Endodermal cell (in vitro differentiated cells): ENCODE measurements around the gene LOX. TPM values are rescaled to one million over a fixed set of nuclear protein-coding genes. Genes with fewer than 3 reads are reported as not detected.

Experiments
- DNase-seq: peaks from one replicate; pipeline ENCODE4 v3.0.0-alpha.2; 2017
- H3K27ac ChIP-seq: 2 replicates; pipeline ENCODE4 v1.5.1; 2013; ENCODE audit warnings: mild to moderate bottlenecking, low read depth, low read length, moderate library complexity
- H3K27me3 ChIP-seq: 2 replicates; pipeline ENCODE4 v1.6.1; 2013; ENCODE audit warnings: mild to moderate bottlenecking, low read length, moderate library complexity; ENCODE audit not compliant: insufficient read depth, control insufficient read depth, poor library complexity, severe bottlenecking
- H3K36me3 ChIP-seq: 2 replicates; pipeline ENCODE4 v1.7.0; 2013; ENCODE audit warnings: mild to moderate bottlenecking, low read length, moderate library complexity; ENCODE audit not compliant: control insufficient read depth, insufficient read depth
- H3K4me1 ChIP-seq: one replicate; pipeline ENCODE4 v1.7.0; 2013; ENCODE audit warnings: low read length; ENCODE audit not compliant: control insufficient read depth, insufficient read depth
- H3K4me3 ChIP-seq: 2 replicates; pipeline ENCODE4 v1.5.1; 2013; ENCODE audit warnings: mild to moderate bottlenecking, low read length, moderate library complexity
- H3K9ac ChIP-seq: 2 replicates; pipeline ENCODE4 v1.6.1; 2013; ENCODE audit warnings: mild to moderate bottlenecking, low read length, moderate library complexity; ENCODE audit not compliant: poor library complexity, severe bottlenecking; ENCODE audit errors: extremely low read depth
- H3K9me3 ChIP-seq: 2 replicates; pipeline ENCODE4 v1.6.1; 2013; ENCODE audit warnings: mild to moderate bottlenecking, low read length, moderate library complexity; ENCODE audit not compliant: control insufficient read depth
- H3K27ac Mint-ChIP-seq: 2 replicates; pipeline ENCODE4 v1.8.0; 2020; ENCODE audit warnings: mixed read lengths
- H3K27me3 Mint-ChIP-seq: 2 replicates; pipeline ENCODE4 v1.8.0; 2021; ENCODE audit warnings: mild to moderate bottlenecking, mixed read lengths; ENCODE audit not compliant: insufficient read depth
- H3K36me3 Mint-ChIP-seq: 2 replicates; pipeline ENCODE4 v1.8.0; 2020; ENCODE audit warnings: low read depth, mixed read lengths
- H3K4me1 Mint-ChIP-seq: 2 replicates; pipeline ENCODE4 v1.8.0; 2020; ENCODE audit warnings: mixed read lengths
- H3K4me3 Mint-ChIP-seq: 2 replicates; pipeline ENCODE4 v1.8.0; 2020; ENCODE audit warnings: mild to moderate bottlenecking, moderate library complexity, mixed read lengths
- H3K9me3 Mint-ChIP-seq: 2 replicates; pipeline ENCODE4 v1.8.0; 2020; ENCODE audit warnings: mild to moderate bottlenecking, mixed read lengths
- CTCF ChIP-seq: fragments of 200-600 bp; sonication (generic); conservative IDR thresholded peaks from 2 replicates; pipeline ENCODE4 v1.5.0; 2021; ENCODE audit warnings: antibody characterized with exemption, mild to moderate bottlenecking
- WGBS, 2 experiments: methylation state at CpG; one replicate each; pipeline versions ENCODE4 v1.1.5 to v1.1.7; 2013; ENCODE audit warnings: missing lambda C conversion rate in 2 of 2, mixed read lengths in 1 of 2; ENCODE audit not compliant: insufficient coverage in 1 of 2, insufficient read length in 1 of 2; 5-methylcytosine and 5-hydroxymethylcytosine counted together
- total RNA-seq, 2 donors: library from RNA; stranded (reverse); fragmentation: NEBNext Ultra II Directional in 1 of 2; extraction: Animal tissue kit (Norgen Biotek cat#: 25700) in 1 of 2; gene quantifications; 2 replicates in 1 of 2; 3 replicates in 1 of 2; pipeline ENCODE4 v1.2.1, GENCODE V29; 2021

The LOX gene
- total RNA-seq, 2 donors from 2014 or later = 16.4 to 16.5 TPM

GRCh38 chr5:122019919-122020590 lies 58.0 kb downstream of the LOX start:
- H3K9me3 Mint-ChIP-seq = no peaks in the 10 kb centered on the region
- no peaks in the 10 kb centered on the region for H3K27me3 ChIP-seq
- no peak overlapping the region for H3K27ac ChIP-seq
- peaks cover 19% of the 10 kb centered on the region for H3K36me3 ChIP-seq
- H3K9ac ChIP-seq = no peak overlapping the region
- H3K4me1 Mint-ChIP-seq = peaks cover 6% of the 10 kb centered on the region
- H3K27ac Mint-ChIP-seq = no peak overlapping the region
- no peak overlapping the region for H3K4me3 Mint-ChIP-seq
- no peaks in the 10 kb centered on the region for H3K9me3 ChIP-seq
- H3K4me1 ChIP-seq = no peaks in the 10 kb centered on the region
- no peak for DNase-seq
- peaks cover 30% of the 10 kb centered on the region for H3K36me3 Mint-ChIP-seq
- no peaks in the 10 kb centered on the region for H3K27me3 Mint-ChIP-seq
- H3K4me3 ChIP-seq = no peak overlapping the region
- TF ChIP-seq CTCF = no peak
- WGBS, 2 experiments = 74 to 100% methylated on average over 3 to 7 of the region's 7 CpGs

- WGBS, 2 experiments = 94 to 100% methylated on average over 1 to 5 of the region's 5 CpGs
Measured at GRCh38 chr5:122015471-122015870, 62.6 kb downstream of the LOX start.

GRCh38 chr5:122014236-122014935 lies 63.7 kb downstream of the LOX start:
- Mint-ChIP-seq H3K27me3 (no peaks in the 10 kb centered on the region), H3K9me3 (no peaks in the 10 kb centered on the region), H3K36me3 (no peaks in the 10 kb centered on the region), H3K4me1 (peaks cover 6% of the 10 kb centered on the region), H3K4me3 (no peak overlapping the region), H3K27ac (no peak overlapping the region)
- no peak for TF ChIP-seq CTCF
- Histone ChIP-seq H3K9me3 (no peaks in the 10 kb centered on the region), H3K36me3 (no peaks in the 10 kb centered on the region), H3K4me1 (no peaks in the 10 kb centered on the region), H3K27ac (no peak overlapping the region), H3K9ac (no peak overlapping the region), H3K27me3 (no peaks in the 10 kb centered on the region), H3K4me3 (no peak overlapping the region)
- DNase-seq = no peak
- 90 to 100% methylated on average over 2 to 6 of the region's 6 CpGs for WGBS, 2 experiments

More at GRCh38 chr5:122015471-122015870, 62.6 kb downstream of the LOX start:
- no peak for TF ChIP-seq CTCF
- Histone ChIP-seq H3K9ac (no peak overlapping the region), H3K27ac (no peak overlapping the region), H3K27me3 (no peaks in the 10 kb centered on the region), H3K9me3 (no peaks in the 10 kb centered on the region), H3K4me1 (no peaks in the 10 kb centered on the region), H3K4me3 (no peak overlapping the region), H3K36me3 (peaks cover 4% of the 10 kb centered on the region)
- Mint-ChIP-seq H3K27me3 (no peaks in the 10 kb centered on the region), H3K36me3 (peaks cover 3% of the 10 kb centered on the region), H3K27ac (no peak overlapping the region), H3K4me3 (no peak overlapping the region), H3K4me1 (peaks cover 6% of the 10 kb centered on the region), H3K9me3 (no peaks in the 10 kb centered on the region)
- DNase-seq = no peak

Other genes with a start within 250 kb of the LOX start
- gene FTMT, start 226.4 kb downstream of the LOX start, total RNA-seq = not detected
- 10 to 100 TPM; 19.2 to 24.2 TPM for gene SRFBP1, start 116.3 kb downstream of the LOX start, total RNA-seq
- under 1 TPM in 1 of 2 donors, not detected in 1; 0.31 TPM for gene ZNF474, start 51.3 kb upstream of the LOX start, total RNA-seq
- 1 to 10 TPM; 1.4 to 2.1 TPM for gene SNCAIP, start 234.0 kb upstream of the LOX start, total RNA-seq